Measurements from ENCODE around the gene LUZP2.
"Not testable (repeated sequence)": the region's sequence is repeated elsewhere in the genome, so short reads cannot be mapped to it uniquely, and the experiment has no call there.

LUZP2 gene

DNA sequence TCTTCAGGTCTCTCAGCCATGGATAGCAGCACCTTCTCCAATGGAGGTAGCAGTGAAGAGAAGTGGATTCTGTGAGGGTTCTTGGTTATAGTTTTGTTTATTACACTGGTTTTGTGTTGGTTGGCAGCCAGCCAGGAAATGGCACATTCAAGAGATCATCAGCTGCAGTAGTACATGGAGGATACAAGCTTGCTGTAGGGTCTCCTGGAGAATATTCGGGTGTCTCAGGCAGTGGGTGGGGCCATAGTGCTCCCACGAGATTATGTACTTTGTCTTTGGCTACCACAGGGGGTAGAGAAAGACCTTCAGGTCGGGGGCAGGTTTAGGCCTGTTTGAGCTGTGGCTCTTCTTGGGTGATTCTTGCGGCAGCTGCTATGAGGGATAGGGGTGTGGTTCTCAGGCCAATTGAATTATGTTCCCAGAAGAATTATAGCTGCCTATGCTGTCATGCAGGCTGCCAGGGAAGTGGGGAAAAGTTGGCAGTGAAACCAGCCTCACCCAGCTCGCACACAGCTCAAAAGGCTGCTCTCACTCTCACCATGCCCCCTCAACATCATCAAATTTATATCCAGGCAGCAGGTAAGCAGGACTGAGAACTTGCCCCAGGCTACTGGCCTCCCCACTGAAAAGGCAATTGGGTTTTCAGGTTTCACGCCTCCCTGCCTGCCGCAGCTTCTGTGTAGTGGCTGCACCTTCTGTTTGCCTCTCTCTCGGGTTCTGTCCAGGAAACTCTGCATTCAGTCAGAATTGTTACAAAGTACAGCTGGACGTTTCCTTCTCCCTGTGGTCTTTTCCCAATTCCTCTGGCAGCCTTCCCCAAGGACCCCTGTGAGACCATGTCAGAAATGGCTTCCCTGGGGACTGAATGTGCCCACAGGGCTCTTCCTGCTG is 435.5 kb downstream of the LUZP2 start:
- no peak for DNase-seq (ENCODE audit: low read depth, low spot score)
- Histone ChIP-seq H3K4me3 (ENCODE audit: low read length) (no peak overlapping the region), H3K9me3 (ENCODE audit: control insufficient read depth, insufficient read depth, low read length) (no peaks in the 10 kb centered on the region), H3K36me3 (ENCODE audit: control insufficient read depth, insufficient read depth, low read length) (no peaks in the 10 kb centered on the region), H3K27me3 (ENCODE audit: control insufficient read depth, insufficient read depth, low read length) (no peaks in the 10 kb centered on the region), H3K4me1 (ENCODE audit: control insufficient read depth, insufficient read depth, low read length) (no peaks in the 10 kb centered on the region), H3K27ac (ENCODE audit: low read length) (no peak overlapping the region)
- no CpG with 5 or more reads among the region's 9 CpGs for WGBS (ENCODE audit: insufficient coverage, insufficient read length)

- H3K4me3 ChIP-seq (ENCODE audit: low read length): no peak overlapping the region
- no peaks in the 10 kb centered on the region for H3K9me3 ChIP-seq (ENCODE audit: control insufficient read depth, insufficient read depth, low read length)
- H3K36me3 ChIP-seq (ENCODE audit: control insufficient read depth, insufficient read depth, low read length): no peaks in the 10 kb centered on the region
- no peaks in the 10 kb centered on the region for H3K27me3 ChIP-seq (ENCODE audit: control insufficient read depth, insufficient read depth, low read length)
- no CpG with 5 or more reads among the region's 1 CpG for WGBS (ENCODE audit: insufficient coverage, insufficient read length)
- no peak overlapping the region for H3K27ac ChIP-seq (ENCODE audit: low read length)
- no peaks in the 10 kb centered on the region for H3K4me1 ChIP-seq (ENCODE audit: control insufficient read depth, insufficient read depth, low read length)
- DNase-seq (ENCODE audit: low read depth, low spot score): no peak
Measured at GRCh38 chr11:24934733-24935439, 438.0 kb downstream of the LUZP2 start.

GRCh38 chr11:24944891-24945290 is 448.0 kb downstream of the LUZP2 start:
- Histone ChIP-seq H3K36me3 (ENCODE audit: control insufficient read depth, insufficient read depth, low read length) (no peaks in the 10 kb centered on the region), H3K27ac (ENCODE audit: low read length) (no peak overlapping the region), H3K9me3 (ENCODE audit: control insufficient read depth, insufficient read depth, low read length) (no peaks in the 10 kb centered on the region), H3K4me1 (ENCODE audit: control insufficient read depth, insufficient read depth, low read length) (no peaks in the 10 kb centered on the region), H3K4me3 (ENCODE audit: low read length) (no peak overlapping the region), H3K27me3 (ENCODE audit: control insufficient read depth, insufficient read depth, low read length) (no peaks in the 10 kb centered on the region)
- no peak for DNase-seq (ENCODE audit: low read depth, low spot score)
- WGBS (ENCODE audit: insufficient coverage, insufficient read length): no CpG with 5 or more reads among the region's 3 CpGs

- no peaks in the 10 kb centered on the region for H3K4me1 ChIP-seq (ENCODE audit: control insufficient read depth, insufficient read depth, low read length)
- H3K36me3 ChIP-seq (ENCODE audit: control insufficient read depth, insufficient read depth, low read length): no peaks in the 10 kb centered on the region
- H3K4me3 ChIP-seq (ENCODE audit: low read length): no peak overlapping the region
Measured at GRCh38 chr11:24949406-24949805, 452.6 kb downstream of the LUZP2 start.

GRCh38 chr11:24963852-24964251 is 467.0 kb downstream of the LUZP2 start:
- H3K4me3 ChIP-seq (ENCODE audit: low read length): no peak overlapping the region
- DNase-seq (ENCODE audit: low read depth, low spot score): no peak
- no peaks in the 10 kb centered on the region for H3K27me3 ChIP-seq (ENCODE audit: control insufficient read depth, insufficient read depth, low read length)
- H3K9me3 ChIP-seq (ENCODE audit: control insufficient read depth, insufficient read depth, low read length): no peaks in the 10 kb centered on the region
- H3K36me3 ChIP-seq (ENCODE audit: control insufficient read depth, insufficient read depth, low read length): no peaks in the 10 kb centered on the region
- H3K4me1 ChIP-seq (ENCODE audit: control insufficient read depth, insufficient read depth, low read length): no peaks in the 10 kb centered on the region
- WGBS (ENCODE audit: insufficient coverage, insufficient read length): no CpG with 5 or more reads among the region's 2 CpGs
- H3K27ac ChIP-seq (ENCODE audit: low read length): no peak overlapping the region

More at GRCh38 chr11:24949406-24949805, 452.6 kb downstream of the LUZP2 start:
- Histone ChIP-seq H3K27me3 (ENCODE audit: control insufficient read depth, insufficient read depth, low read length) (no peaks in the 10 kb centered on the region), H3K9me3 (ENCODE audit: control insufficient read depth, insufficient read depth, low read length) (no peaks in the 10 kb centered on the region), H3K27ac (ENCODE audit: low read length) (no peak overlapping the region)
- no CpG with 5 or more reads among the region's 5 CpGs for WGBS (ENCODE audit: insufficient coverage, insufficient read length)
- no peak for DNase-seq (ENCODE audit: low read depth, low spot score)

GRCh38 chr11:24965748-24966147 is 468.9 kb downstream of the LUZP2 start:
- no peak overlapping the region for H3K4me3 ChIP-seq (ENCODE audit: low read length)
- DNase-seq (ENCODE audit: low read depth, low spot score): no peak
- no peak overlapping the region for H3K27ac ChIP-seq (ENCODE audit: low read length)
- H3K4me1 ChIP-seq (ENCODE audit: control insufficient read depth, insufficient read depth, low read length): no peaks in the 10 kb centered on the region
- H3K9me3 ChIP-seq (ENCODE audit: control insufficient read depth, insufficient read depth, low read length): no peaks in the 10 kb centered on the region
- no peaks in the 10 kb centered on the region for H3K27me3 ChIP-seq (ENCODE audit: control insufficient read depth, insufficient read depth, low read length)
- no peaks in the 10 kb centered on the region for H3K36me3 ChIP-seq (ENCODE audit: control insufficient read depth, insufficient read depth, low read length)

DNA sequence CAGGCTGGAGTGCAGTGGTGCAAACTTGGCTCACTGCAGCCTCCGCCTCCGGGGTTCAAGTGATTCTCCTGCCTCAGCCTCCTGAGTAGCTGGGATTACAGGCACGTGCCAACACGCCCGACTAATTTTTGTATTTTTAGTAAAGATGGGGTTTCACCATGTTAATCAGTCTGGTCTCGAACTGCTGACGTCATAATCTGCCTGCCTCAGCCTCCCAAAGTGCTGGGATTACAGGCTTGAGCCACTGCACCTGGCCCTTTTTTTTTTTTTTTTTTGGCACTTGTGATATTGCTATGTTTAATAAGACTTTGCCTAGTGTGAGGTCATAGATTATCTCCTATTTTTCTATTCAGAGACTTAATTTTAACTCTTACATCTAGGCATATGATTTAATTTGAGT is 497.1 kb downstream of the LUZP2 start:
- H3K4me1 ChIP-seq (ENCODE audit: control insufficient read depth, insufficient read depth, low read length); H3K27ac ChIP-seq (ENCODE audit: low read length); H3K4me3 ChIP-seq (ENCODE audit: low read length); H3K36me3 ChIP-seq (ENCODE audit: control insufficient read depth, insufficient read depth, low read length); H3K27me3 ChIP-seq (ENCODE audit: control insufficient read depth, insufficient read depth, low read length); DNase-seq (ENCODE audit: low read depth, low spot score); H3K9me3 ChIP-seq (ENCODE audit: control insufficient read depth, insufficient read depth, low read length): not testable (repeated sequence)
- no CpG with 5 or more reads among the region's 7 CpGs for WGBS (ENCODE audit: insufficient coverage, insufficient read length)

GRCh38 chr11:24999929-25000328 is 503.1 kb downstream of the LUZP2 start:
- no CpG with 5 or more reads among the region's 5 CpGs for WGBS (ENCODE audit: insufficient coverage, insufficient read length)

DNA sequence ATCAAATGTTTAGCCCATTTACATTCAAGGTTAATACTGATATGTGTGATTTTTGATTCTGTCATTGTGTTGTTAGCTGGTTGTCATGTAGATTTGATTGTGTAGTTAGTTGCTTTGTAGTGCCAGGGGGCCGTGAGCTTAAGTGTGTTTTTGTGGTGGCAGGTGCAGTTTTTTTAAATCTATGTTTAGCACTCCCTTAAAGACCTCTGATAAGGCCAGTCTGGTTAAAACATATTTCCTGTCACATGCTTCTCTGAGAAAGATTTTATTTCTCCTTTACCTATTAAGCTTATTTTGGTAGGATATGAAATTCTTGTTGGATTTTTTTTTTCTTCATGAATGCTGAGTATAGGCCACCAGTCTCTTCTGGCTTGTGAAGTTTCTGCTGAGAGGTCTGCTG is 540.6 kb downstream of the LUZP2 start:
- WGBS (ENCODE audit: insufficient coverage, insufficient read length): no CpG with 5 or more reads among the region's 1 CpG
- peaks cover 1% of the 10 kb centered on the region; the same call in 1 of the 2 replicates for H3K4me1 ChIP-seq (ENCODE audit: control insufficient read depth, insufficient read depth, low read length)
- no peak overlapping the region for H3K4me3 ChIP-seq (ENCODE audit: low read length)
- no peak for DNase-seq (ENCODE audit: low read depth, low spot score)
- no peaks in the 10 kb centered on the region for H3K36me3 ChIP-seq (ENCODE audit: control insufficient read depth, insufficient read depth, low read length)
- H3K27ac ChIP-seq (ENCODE audit: low read length): no peak overlapping the region
- H3K27me3 ChIP-seq (ENCODE audit: control insufficient read depth, insufficient read depth, low read length): no peaks in the 10 kb centered on the region
- no peaks in the 10 kb centered on the region for H3K9me3 ChIP-seq (ENCODE audit: control insufficient read depth, insufficient read depth, low read length)

More at GRCh38 chr11:24999929-25000328, 503.1 kb downstream of the LUZP2 start:
- not testable (repeated sequence) for H3K9me3 ChIP-seq (ENCODE audit: control insufficient read depth, insufficient read depth, low read length); H3K36me3 ChIP-seq (ENCODE audit: control insufficient read depth, insufficient read depth, low read length); H3K27ac ChIP-seq (ENCODE audit: low read length); DNase-seq (ENCODE audit: low read depth, low spot score); H3K4me1 ChIP-seq (ENCODE audit: control insufficient read depth, insufficient read depth, low read length); H3K4me3 ChIP-seq (ENCODE audit: low read length); H3K27me3 ChIP-seq (ENCODE audit: control insufficient read depth, insufficient read depth, low read length)

GRCh38 chr11:25038131-25038530 is 541.3 kb downstream of the LUZP2 start:
- Histone ChIP-seq H3K36me3 (ENCODE audit: control insufficient read depth, insufficient read depth, low read length) (no peaks in the 10 kb centered on the region), H3K4me3 (ENCODE audit: low read length) (no peak overlapping the region), H3K27ac (ENCODE audit: low read length) (no peak overlapping the region), H3K4me1 (ENCODE audit: control insufficient read depth, insufficient read depth, low read length) (peaks cover 1% of the 10 kb centered on the region; the same call in 1 of the 2 replicates), H3K27me3 (ENCODE audit: control insufficient read depth, insufficient read depth, low read length) (no peaks in the 10 kb centered on the region), H3K9me3 (ENCODE audit: control insufficient read depth, insufficient read depth, low read length) (no peaks in the 10 kb centered on the region)
- no peak for DNase-seq (ENCODE audit: low read depth, low spot score)

All from iPS DF 6.9 (cell line).